H9 (cell line): ENCODE data around the gene MAST2. TPM values are rescaled to one million over a fixed set of nuclear protein-coding genes. Genes with fewer than 3 reads are reported as not detected.

ENCODE experiments used
- DNase-seq: peaks from one replicate; pipeline ENCODE4 v3.0.0-alpha.2; 2017
- H2AFZ ChIP-seq: one replicate; pipeline ENCODE4 v1.6.1; 2013; ENCODE audit warnings: mild to moderate bottlenecking, low read length, control low read depth, moderate library complexity
- H2AK5ac ChIP-seq: 2 replicates; pipeline ENCODE4 v1.6.1; 2013; ENCODE audit warnings: low read length, control low read depth, mixed read lengths; ENCODE audit not compliant: insufficient read length
- H2BK120ac ChIP-seq: one replicate; pipeline ENCODE4 v1.6.1; 2013; ENCODE audit warnings: low read depth, mild to moderate bottlenecking, low read length, control low read depth, inconsistent platforms; ENCODE audit not compliant: poor library complexity, severe bottlenecking
- H2BK12ac ChIP-seq: 2 replicates; pipeline ENCODE4 v1.6.1; 2013; ENCODE audit warnings: low read length, control low read depth, mixed read lengths, low read depth; ENCODE audit not compliant: insufficient read length
- H2BK15ac ChIP-seq: 2 replicates; pipeline ENCODE4 v1.6.1; 2013; ENCODE audit warnings: low read depth, low read length, control low read depth
- H2BK20ac ChIP-seq: one replicate; pipeline ENCODE4 v1.6.1; 2013; ENCODE audit warnings: low read depth, mild to moderate bottlenecking, low read length, control low read depth, inconsistent platforms; ENCODE audit not compliant: poor library complexity, severe bottlenecking
- H2BK5ac ChIP-seq: 2 replicates; pipeline ENCODE4 v1.6.1; 2013; ENCODE audit warnings: low read length, control low read depth, mixed read lengths; ENCODE audit not compliant: insufficient read length
- H3K14ac ChIP-seq: 2 replicates; pipeline ENCODE4 v1.6.1; 2013; ENCODE audit warnings: low read length, control low read depth; ENCODE audit not compliant: insufficient read depth
- H3K18ac ChIP-seq: 2 replicates; pipeline ENCODE4 v1.6.1; 2013; ENCODE audit warnings: low read depth, mild to moderate bottlenecking, mixed read lengths, low read length, control low read depth; ENCODE audit not compliant: insufficient read length
- H3K23ac ChIP-seq: 2 replicates; pipeline ENCODE4 v1.6.1; 2013; ENCODE audit warnings: low read length, control low read depth, mixed read lengths, low read depth; ENCODE audit not compliant: insufficient read length
- H3K23me2 ChIP-seq: 2 replicates; pipeline ENCODE4 v1.6.1; 2013; ENCODE audit warnings: low read depth, mild to moderate bottlenecking, mixed read lengths, low read length, control low read depth; ENCODE audit not compliant: insufficient read length, poor library complexity, severe bottlenecking
- H3K27ac ChIP-seq: 2 replicates; pipeline ENCODE4 v1.5.1; 2013; ENCODE audit warnings: low read length, control low read depth, mixed read lengths, low read depth; ENCODE audit not compliant: insufficient read length
- H3K27me3 ChIP-seq: 2 replicates; pipeline ENCODE4 v1.6.1; 2013; ENCODE audit warnings: low read length, control low read depth, inconsistent platforms; ENCODE audit not compliant: insufficient read depth
- H3K4ac ChIP-seq: 2 replicates; pipeline ENCODE4 v1.6.1; 2013; ENCODE audit warnings: low read depth, mild to moderate bottlenecking, control low read depth, inconsistent platforms, low read length, moderate library complexity
- H3K4me1 ChIP-seq: 2 replicates; pipeline ENCODE4 v1.6.1; 2013; ENCODE audit warnings: low read length, control low read depth, inconsistent platforms; ENCODE audit not compliant: insufficient read depth
- H3K4me2 ChIP-seq: 2 replicates; pipeline ENCODE4 v1.6.1; 2013; ENCODE audit warnings: low read length, control low read depth, mixed read lengths; ENCODE audit not compliant: insufficient read length, insufficient read depth
- H3K56ac ChIP-seq: 2 replicates; pipeline ENCODE4 v1.6.1; 2013; ENCODE audit warnings: low read depth, mild to moderate bottlenecking, mixed read lengths, low read length, control low read depth; ENCODE audit not compliant: insufficient read length
- H3K79me1 ChIP-seq: 2 replicates; pipeline ENCODE4 v1.6.1; 2013; ENCODE audit warnings: low read depth, mild to moderate bottlenecking, moderate library complexity, low read length, control low read depth, inconsistent platforms; ENCODE audit not compliant: insufficient read depth, poor library complexity, severe bottlenecking
- H3K79me2 ChIP-seq: 2 replicates; pipeline ENCODE4 v1.6.1; 2013; ENCODE audit warnings: low read length, control low read depth, inconsistent platforms; ENCODE audit not compliant: insufficient read depth
- H3K9ac ChIP-seq: 2 replicates; pipeline ENCODE4 v1.6.1; 2013; ENCODE audit warnings: low read length, control low read depth, mixed read lengths; ENCODE audit not compliant: insufficient read length; ENCODE audit errors: extremely low read depth
- H3K9me3 ChIP-seq: one replicate; pipeline ENCODE4 v1.6.1; 2013; ENCODE audit warnings: low read depth, low read length, inconsistent platforms; ENCODE audit not compliant: control insufficient read depth
- H3T11ph ChIP-seq: one replicate; pipeline ENCODE4 v1.6.1; 2013; ENCODE audit warnings: mild to moderate bottlenecking, low read length, control low read depth, inconsistent platforms
- H4K20me1 ChIP-seq: one replicate; pipeline ENCODE4 v1.6.1; 2013; ENCODE audit not compliant: control insufficient read depth, insufficient read length, insufficient read depth
- H4K5ac ChIP-seq: 2 replicates; pipeline ENCODE4 v1.6.1; 2013; ENCODE audit warnings: low read depth, mild to moderate bottlenecking, mixed read lengths, low read length, control low read depth; ENCODE audit not compliant: insufficient read length
- H4K8ac ChIP-seq: replicated peaks from 2 replicates; pipeline ENCODE4 v1.6.1; 2013; ENCODE audit warnings: low read length, control low read depth, mixed read lengths, low read depth; ENCODE audit not compliant: insufficient read length
- H4K91ac ChIP-seq: 2 replicates; pipeline ENCODE4 v1.6.1; 2013; ENCODE audit warnings: low read depth, mild to moderate bottlenecking, moderate library complexity, mixed read lengths, low read length, control low read depth; ENCODE audit not compliant: insufficient read length
- H3K27ac Mint-ChIP-seq, 3 experiments: 2 replicates in 2 of 3; 3 replicates in 1 of 3; pipeline ENCODE4 v1.8.0; 2020 to 2021; ENCODE audit warnings: mixed read lengths in 3 of 3, mild to moderate bottlenecking in 1 of 3, moderate library complexity in 1 of 3
- H3K27me3 Mint-ChIP-seq: 2 replicates; pipeline ENCODE4 v1.8.0; 2021; ENCODE audit warnings: low read depth, mild to moderate bottlenecking, moderate library complexity, mixed read lengths
- H3K36me3 Mint-ChIP-seq, 3 experiments: 2 replicates in 2 of 3; 3 replicates in 1 of 3; pipeline ENCODE4 v1.8.0; 2020 to 2021; ENCODE audit warnings: low read depth in 3 of 3, mixed read lengths in 3 of 3; ENCODE audit not compliant: insufficient read depth in 1 of 3
- H3K4me1 Mint-ChIP-seq, 2 experiments: 2 replicates each; pipeline ENCODE4 v1.8.0; 2020; ENCODE audit warnings: mixed read lengths in 2 of 2
- H3K4me3 Mint-ChIP-seq, 2 experiments: 2 replicates in 1 of 2; 3 replicates in 1 of 2; pipeline ENCODE4 v1.8.0; 2020 to 2021; ENCODE audit warnings: mild to moderate bottlenecking in 2 of 2, mixed read lengths in 2 of 2, moderate library complexity in 1 of 2
- H3K9me3 Mint-ChIP-seq, 2 experiments: 2 replicates in 1 of 2; 3 replicates in 1 of 2; pipeline ENCODE4 v1.8.0; 2020; ENCODE audit warnings: mild to moderate bottlenecking in 2 of 2, mixed read lengths in 2 of 2, moderate library complexity in 1 of 2
- WGBS: extraction: QIAGEN DNeasy Blood & Tissue Kit; methylation state at CpG from one replicate; pipeline ENCODE4 v1.1.7; 2013; ENCODE audit warnings: missing lambda C conversion rate, low lambda C conversion rate, mixed read lengths; ENCODE audit not compliant: insufficient read length; ENCODE audit errors: extremely low coverage; 5-methylcytosine and 5-hydroxymethylcytosine counted together
- total RNA-seq: library from RNA; stranded (reverse); gene quantifications from 2 replicates; pipeline ENCODE4 v1.2.1, GENCODE V29; 2021
- TF ChIP-seq, protein P1 (sequence below): fragments of 200-600 bp; sonication (generic); conservative IDR thresholded peaks from 3 replicates; pipeline ENCODE4 v1.8.0; 2021; ENCODE audit warnings: antibody characterized with exemption, mild to moderate bottlenecking

MAST2 gene
- total RNA-seq, 1 experiment from 2014 or later: 28.8 TPM

DNA sequence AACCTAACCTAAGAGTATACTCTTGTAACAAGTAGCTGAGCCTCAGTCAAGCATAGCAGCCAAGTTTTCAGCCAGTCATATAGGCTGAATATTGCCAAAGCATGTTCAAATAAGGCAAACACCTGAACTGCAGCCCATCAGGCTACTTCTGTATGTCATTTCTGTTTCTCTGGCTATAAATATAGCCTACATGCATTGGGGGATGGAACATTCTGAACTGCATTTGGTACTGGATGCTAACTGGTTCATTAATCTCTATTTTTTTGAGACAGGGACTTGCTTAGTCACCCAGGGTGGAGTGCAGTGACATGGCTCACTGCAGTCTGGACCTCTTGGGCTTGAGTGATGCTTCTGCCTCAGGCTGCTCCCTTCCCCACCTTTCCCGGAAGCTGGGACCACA, 37.3 kb downstream of the MAST2 start:
- Mint-ChIP-seq H3K9me3 (no peaks in the 10 kb centered on the region), H3K4me1 (no peaks in the 10 kb centered on the region; a peak in 1 of 4 replicates), H3K27me3 (no peaks in the 10 kb centered on the region), H3K27ac (no peak overlapping the region), H3K4me3 (no peak overlapping the region), H3K36me3 (peaks cover 4 to 5% (median 4%) of the 10 kb centered on the region in 3 experiments; a peak in 4 of 7 replicates)
- H4K8ac ChIP-seq: no peak overlapping the region
- no peak overlapping the region for H4K91ac ChIP-seq
- H3K27me3 ChIP-seq: no peaks in the 10 kb centered on the region
- no peaks in the 10 kb centered on the region for H4K20me1 ChIP-seq
- no peaks in the 10 kb centered on the region for H3K79me2 ChIP-seq
- no peak overlapping the region for H3K56ac ChIP-seq
- DNase-seq: no peak
- H3K4me1 ChIP-seq: no peaks in the 10 kb centered on the region
- H2BK120ac ChIP-seq: no peak overlapping the region
- no peak overlapping the region for H2AK5ac ChIP-seq
- no peak overlapping the region for H3K4ac ChIP-seq
- H2BK12ac ChIP-seq: no peak overlapping the region
- no peak overlapping the region for H3K23ac ChIP-seq
- H3K79me1 ChIP-seq: no peaks in the 10 kb centered on the region
- TF ChIP-seq, protein P1, sequence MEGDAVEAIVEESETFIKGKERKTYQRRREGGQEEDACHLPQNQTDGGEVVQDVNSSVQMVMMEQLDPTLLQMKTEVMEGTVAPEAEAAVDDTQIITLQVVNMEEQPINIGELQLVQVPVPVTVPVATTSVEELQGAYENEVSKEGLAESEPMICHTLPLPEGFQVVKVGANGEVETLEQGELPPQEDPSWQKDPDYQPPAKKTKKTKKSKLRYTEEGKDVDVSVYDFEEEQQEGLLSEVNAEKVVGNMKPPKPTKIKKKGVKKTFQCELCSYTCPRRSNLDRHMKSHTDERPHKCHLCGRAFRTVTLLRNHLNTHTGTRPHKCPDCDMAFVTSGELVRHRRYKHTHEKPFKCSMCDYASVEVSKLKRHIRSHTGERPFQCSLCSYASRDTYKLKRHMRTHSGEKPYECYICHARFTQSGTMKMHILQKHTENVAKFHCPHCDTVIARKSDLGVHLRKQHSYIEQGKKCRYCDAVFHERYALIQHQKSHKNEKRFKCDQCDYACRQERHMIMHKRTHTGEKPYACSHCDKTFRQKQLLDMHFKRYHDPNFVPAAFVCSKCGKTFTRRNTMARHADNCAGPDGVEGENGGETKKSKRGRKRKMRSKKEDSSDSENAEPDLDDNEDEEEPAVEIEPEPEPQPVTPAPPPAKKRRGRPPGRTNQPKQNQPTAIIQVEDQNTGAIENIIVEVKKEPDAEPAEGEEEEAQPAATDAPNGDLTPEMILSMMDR: no peak
- H3K18ac ChIP-seq: no peak overlapping the region
- H3K23me2 ChIP-seq: no peaks in the 10 kb centered on the region
- no peak overlapping the region for H2AFZ ChIP-seq
- H3K9ac ChIP-seq: no peak overlapping the region
- no peak overlapping the region for H2BK15ac ChIP-seq
- no peak overlapping the region; the same call in 1 of the 2 replicates for H3K14ac ChIP-seq
- H3T11ph ChIP-seq: no peak overlapping the region
- no peak overlapping the region for H2BK5ac ChIP-seq
- H3K27ac ChIP-seq: no peak overlapping the region
- no peak overlapping the region for H2BK20ac ChIP-seq
- no peak overlapping the region for H4K5ac ChIP-seq
- WGBS: no CpG with 5 or more reads among the region's 1 CpG
- no peaks in the 10 kb centered on the region for H3K9me3 ChIP-seq
- H3K4me2 ChIP-seq: no peak overlapping the region
